ENCODE results near the gene KAZN. TPM values are rescaled to one million over a fixed set of nuclear protein-coding genes. Genes with fewer than 3 reads are reported as not detected.

The KAZN gene
- total and polyA plus RNA-seq, 2 of the 8 experiments (the other 6 are each of a cell fraction or from before 2014, with no cell fraction given) = 3.7 to 11.8 TPM

- TF ChIP-seq, protein P1, sequence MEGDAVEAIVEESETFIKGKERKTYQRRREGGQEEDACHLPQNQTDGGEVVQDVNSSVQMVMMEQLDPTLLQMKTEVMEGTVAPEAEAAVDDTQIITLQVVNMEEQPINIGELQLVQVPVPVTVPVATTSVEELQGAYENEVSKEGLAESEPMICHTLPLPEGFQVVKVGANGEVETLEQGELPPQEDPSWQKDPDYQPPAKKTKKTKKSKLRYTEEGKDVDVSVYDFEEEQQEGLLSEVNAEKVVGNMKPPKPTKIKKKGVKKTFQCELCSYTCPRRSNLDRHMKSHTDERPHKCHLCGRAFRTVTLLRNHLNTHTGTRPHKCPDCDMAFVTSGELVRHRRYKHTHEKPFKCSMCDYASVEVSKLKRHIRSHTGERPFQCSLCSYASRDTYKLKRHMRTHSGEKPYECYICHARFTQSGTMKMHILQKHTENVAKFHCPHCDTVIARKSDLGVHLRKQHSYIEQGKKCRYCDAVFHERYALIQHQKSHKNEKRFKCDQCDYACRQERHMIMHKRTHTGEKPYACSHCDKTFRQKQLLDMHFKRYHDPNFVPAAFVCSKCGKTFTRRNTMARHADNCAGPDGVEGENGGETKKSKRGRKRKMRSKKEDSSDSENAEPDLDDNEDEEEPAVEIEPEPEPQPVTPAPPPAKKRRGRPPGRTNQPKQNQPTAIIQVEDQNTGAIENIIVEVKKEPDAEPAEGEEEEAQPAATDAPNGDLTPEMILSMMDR (IDR thresholded peaks at IDR 0.05; ENCODE audit: control extremely low read depth in 1 of 3, insufficient read depth in 1 of 3, low read depth in 1 of 3, low read length in 3 of 3) = no peak
- no peak for TF ChIP-seq MAFK (IDR thresholded peaks at IDR 0.05; ENCODE audit: low read depth, low read length)
- no peak for TF ChIP-seq SRF (IDR thresholded peaks at IDR 0.05; ENCODE audit: low read depth, low read length)
- no peak for TF ChIP-seq TBP (IDR thresholded peaks at IDR 0.05; ENCODE audit: low read depth, low read length)
- no peak for TF ChIP-seq RFX5 (IDR thresholded peaks at IDR 0.05; ENCODE audit: borderline replicate concordance, low read depth, low read length)
- TF ChIP-seq SIRT6 (IDR thresholded peaks at IDR 0.05; ENCODE audit: low read length) = no peak
Observed at GRCh38 chr1:14836426-14837140, 238.1 kb downstream of the KAZN start (continued).
